ENCODE data around the gene DENND5A.
"Not testable (repeated sequence)": the region's sequence is repeated elsewhere in the genome, so short reads cannot be mapped to it uniquely, and the experiment has no call there.

The DENND5A gene

GRCh38 chr11:9179141-9179540 is 86.0 kb downstream of the DENND5A start:
- Histone ChIP-seq H3K9ac (ENCODE audit: insufficient read length) (no peak overlapping the region), H3K36me3 (ENCODE audit: insufficient read depth, low read length) (peaks cover 61% of the 10 kb centered on the region), H3K27ac (no peak overlapping the region), H3K4me3 (no peak overlapping the region), H3K9me3 (ENCODE audit: low read depth, low read length) (no peaks in the 10 kb centered on the region)
- no peak for DNase-seq (ENCODE audit: low read depth, low spot score)
- TF ChIP-seq FOXP2 (optimal IDR thresholded peaks at IDR 0.05; ENCODE audit: control extremely low read depth, extremely low read length, insufficient read depth) (no peak), POLR2AphosphoS5 (IDR thresholded peaks at IDR 0.05; ENCODE audit: borderline replicate concordance, low read depth, low read length) (no peak), EZH2 (IDR thresholded peaks at IDR 0.05) (no peak)

GRCh38 chr11:9178716-9179115 is 86.4 kb downstream of the DENND5A start:
- H3K36me3 ChIP-seq (ENCODE audit: insufficient read depth, low read length) = peaks cover 61% of the 10 kb centered on the region
- no peaks in the 10 kb centered on the region for H3K9me3 ChIP-seq (ENCODE audit: low read depth, low read length)
- no peak for TF ChIP-seq EZH2 (IDR thresholded peaks at IDR 0.05)
- TF ChIP-seq FOXP2 (optimal IDR thresholded peaks at IDR 0.05; ENCODE audit: control extremely low read depth, extremely low read length, insufficient read depth) = no peak
- TF ChIP-seq POLR2AphosphoS5 (IDR thresholded peaks at IDR 0.05; ENCODE audit: borderline replicate concordance, low read depth, low read length) = no peak

GRCh38 chr11:9177438-9178091 is 87.6 kb downstream of the DENND5A start:
- no peak for TF ChIP-seq EZH2 (IDR thresholded peaks at IDR 0.05)
- no peak for TF ChIP-seq POLR2AphosphoS5 (IDR thresholded peaks at IDR 0.05; ENCODE audit: borderline replicate concordance, low read depth, low read length)
- no peak for TF ChIP-seq FOXP2 (optimal IDR thresholded peaks at IDR 0.05; ENCODE audit: control extremely low read depth, extremely low read length, insufficient read depth)
- no peak for DNase-seq (ENCODE audit: low read depth, low spot score)
- H3K4me3 ChIP-seq = no peak overlapping the region
- peaks cover 71% of the 10 kb centered on the region for H3K36me3 ChIP-seq (ENCODE audit: insufficient read depth, low read length)
- no peaks in the 10 kb centered on the region for H3K9me3 ChIP-seq (ENCODE audit: low read depth, low read length)
- no peak overlapping the region for H3K9ac ChIP-seq (ENCODE audit: insufficient read length)
- no peak overlapping the region for H3K27ac ChIP-seq

More at GRCh38 chr11:9178716-9179115, 86.4 kb downstream of the DENND5A start:
- DNase-seq (ENCODE audit: low read depth, low spot score) = no peak
- H3K4me3 ChIP-seq = no peak overlapping the region
- H3K9ac ChIP-seq (ENCODE audit: insufficient read length) = no peak overlapping the region
- H3K27ac ChIP-seq = no peak overlapping the region

- DNase-seq (ENCODE audit: low read depth, low spot score) = no peak
- no peak overlapping the region for H3K27ac ChIP-seq
- TF ChIP-seq POLR2AphosphoS5 (IDR thresholded peaks at IDR 0.05; ENCODE audit: borderline replicate concordance, low read depth, low read length) = no peak
- TF ChIP-seq FOXP2 (optimal IDR thresholded peaks at IDR 0.05; ENCODE audit: control extremely low read depth, extremely low read length, insufficient read depth) = no peak
- TF ChIP-seq EZH2 (IDR thresholded peaks at IDR 0.05) = no peak
- H3K9ac ChIP-seq (ENCODE audit: insufficient read length) = no peak overlapping the region
- H3K4me3 ChIP-seq = no peak overlapping the region
- H3K36me3 ChIP-seq (ENCODE audit: insufficient read depth, low read length) = peaks cover 80% of the 10 kb centered on the region
- H3K9me3 ChIP-seq (ENCODE audit: low read depth, low read length) = no peaks in the 10 kb centered on the region
These were observed 88.6 kb downstream of the DENND5A start for GRCh38 chr11:9176550-9176949.

GRCh38 chr11:9176136-9176535 is 89.0 kb downstream of the DENND5A start:
- Histone ChIP-seq H3K36me3 (ENCODE audit: insufficient read depth, low read length) (peaks cover 76% of the 10 kb centered on the region), H3K27ac (no peak overlapping the region)
- TF ChIP-seq EZH2 (IDR thresholded peaks at IDR 0.05) (no peak), FOXP2 (optimal IDR thresholded peaks at IDR 0.05; ENCODE audit: control extremely low read depth, extremely low read length, insufficient read depth) (no peak), POLR2AphosphoS5 (IDR thresholded peaks at IDR 0.05; ENCODE audit: borderline replicate concordance, low read depth, low read length) (no peak)

GRCh38 chr11:9172389-9172788 is 92.8 kb downstream of the DENND5A start:
- TF ChIP-seq FOXP2 (optimal IDR thresholded peaks at IDR 0.05; ENCODE audit: control extremely low read depth, extremely low read length, insufficient read depth) (no peak), EZH2 (IDR thresholded peaks at IDR 0.05) (no peak), POLR2AphosphoS5 (IDR thresholded peaks at IDR 0.05; ENCODE audit: borderline replicate concordance, low read depth, low read length) (no peak)
- no peak overlapping the region for H3K9ac ChIP-seq (ENCODE audit: insufficient read length)
- DNase-seq (ENCODE audit: low read depth, low spot score) = peak; percentile 55
- H3K9me3 ChIP-seq (ENCODE audit: low read depth, low read length) = no peaks in the 10 kb centered on the region
- H3K4me3 ChIP-seq = no peak overlapping the region
- H3K27ac ChIP-seq = no peak overlapping the region
- peaks cover 64% of the 10 kb centered on the region for H3K36me3 ChIP-seq (ENCODE audit: insufficient read depth, low read length)

More at GRCh38 chr11:9176136-9176535, 89.0 kb downstream of the DENND5A start:
- DNase-seq (ENCODE audit: low read depth, low spot score) = no peak
- Histone ChIP-seq H3K9ac (ENCODE audit: insufficient read length) (no peak overlapping the region), H3K9me3 (ENCODE audit: low read depth, low read length) (no peaks in the 10 kb centered on the region), H3K4me3 (no peak overlapping the region)

- TF ChIP-seq FOXP2 (optimal IDR thresholded peaks at IDR 0.05; ENCODE audit: control extremely low read depth, extremely low read length, insufficient read depth) (no peak), EZH2 (IDR thresholded peaks at IDR 0.05) (no peak), POLR2AphosphoS5 (IDR thresholded peaks at IDR 0.05; ENCODE audit: borderline replicate concordance, low read depth, low read length) (no peak)
- DNase-seq (ENCODE audit: low read depth, low spot score) = no peak
- H3K36me3 ChIP-seq (ENCODE audit: insufficient read depth, low read length) = peaks cover 54% of the 10 kb centered on the region
These were observed 94.7 kb downstream of the DENND5A start for GRCh38 chr11:9170450-9170849.

GRCh38 chr11:9169595-9170295 is 95.4 kb downstream of the DENND5A start:
- no peak for TF ChIP-seq POLR2AphosphoS5 (IDR thresholded peaks at IDR 0.05; ENCODE audit: borderline replicate concordance, low read depth, low read length)
- TF ChIP-seq FOXP2 (optimal IDR thresholded peaks at IDR 0.05; ENCODE audit: control extremely low read depth, extremely low read length, insufficient read depth) = no peak
- TF ChIP-seq EZH2 (IDR thresholded peaks at IDR 0.05) = no peak
- H3K4me3 ChIP-seq = no peak overlapping the region
- no peaks in the 10 kb centered on the region for H3K9me3 ChIP-seq (ENCODE audit: low read depth, low read length)
- H3K27ac ChIP-seq = no peak overlapping the region
- H3K9ac ChIP-seq (ENCODE audit: insufficient read length) = no peak overlapping the region
- no peak for DNase-seq (ENCODE audit: low read depth, low spot score)
- H3K36me3 ChIP-seq (ENCODE audit: insufficient read depth, low read length) = peaks cover 50% of the 10 kb centered on the region

More at GRCh38 chr11:9170450-9170849, 94.7 kb downstream of the DENND5A start:
- Histone ChIP-seq H3K4me3 (no peak overlapping the region), H3K9ac (ENCODE audit: insufficient read length) (no peak overlapping the region), H3K27ac (no peak overlapping the region), H3K9me3 (ENCODE audit: low read depth, low read length) (no peaks in the 10 kb centered on the region)

GRCh38 chr11:9161991-9162390 is 103.2 kb downstream of the DENND5A start:
- H3K9me3 ChIP-seq (ENCODE audit: low read depth, low read length); H3K27ac ChIP-seq; H3K9ac ChIP-seq (ENCODE audit: insufficient read length); H3K4me3 ChIP-seq; DNase-seq (ENCODE audit: low read depth, low spot score): not testable (repeated sequence)
- H3K36me3 ChIP-seq (ENCODE audit: insufficient read depth, low read length) = peaks cover 38% of the 10 kb centered on the region

Data from SK-N-MC (cell line).